ENCODE data around the gene CSMD2.

Gene CSMD2

DNA sequence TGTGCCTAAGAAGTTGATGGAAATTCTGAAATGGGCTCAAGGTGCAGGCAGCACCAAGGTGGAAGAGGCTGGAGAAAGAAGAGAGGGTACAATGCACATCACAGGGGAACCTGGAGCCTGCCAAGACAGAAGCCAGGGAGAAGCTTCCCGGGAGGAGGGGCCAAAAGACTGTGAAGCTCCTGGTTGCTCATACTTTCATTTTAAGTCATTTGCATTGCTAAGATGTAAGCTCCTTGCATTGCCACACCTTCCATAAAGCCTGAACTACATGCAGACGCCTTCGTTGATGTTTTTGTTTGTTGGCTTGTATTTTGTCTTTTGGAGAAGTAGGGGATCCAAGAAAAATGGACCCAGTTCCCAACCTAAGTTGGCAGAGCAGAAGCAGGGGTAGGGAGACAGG is 232.2 kb downstream of the CSMD2 start:
- TF ChIP-seq, protein P1, sequence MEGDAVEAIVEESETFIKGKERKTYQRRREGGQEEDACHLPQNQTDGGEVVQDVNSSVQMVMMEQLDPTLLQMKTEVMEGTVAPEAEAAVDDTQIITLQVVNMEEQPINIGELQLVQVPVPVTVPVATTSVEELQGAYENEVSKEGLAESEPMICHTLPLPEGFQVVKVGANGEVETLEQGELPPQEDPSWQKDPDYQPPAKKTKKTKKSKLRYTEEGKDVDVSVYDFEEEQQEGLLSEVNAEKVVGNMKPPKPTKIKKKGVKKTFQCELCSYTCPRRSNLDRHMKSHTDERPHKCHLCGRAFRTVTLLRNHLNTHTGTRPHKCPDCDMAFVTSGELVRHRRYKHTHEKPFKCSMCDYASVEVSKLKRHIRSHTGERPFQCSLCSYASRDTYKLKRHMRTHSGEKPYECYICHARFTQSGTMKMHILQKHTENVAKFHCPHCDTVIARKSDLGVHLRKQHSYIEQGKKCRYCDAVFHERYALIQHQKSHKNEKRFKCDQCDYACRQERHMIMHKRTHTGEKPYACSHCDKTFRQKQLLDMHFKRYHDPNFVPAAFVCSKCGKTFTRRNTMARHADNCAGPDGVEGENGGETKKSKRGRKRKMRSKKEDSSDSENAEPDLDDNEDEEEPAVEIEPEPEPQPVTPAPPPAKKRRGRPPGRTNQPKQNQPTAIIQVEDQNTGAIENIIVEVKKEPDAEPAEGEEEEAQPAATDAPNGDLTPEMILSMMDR (IDR thresholded peaks at IDR 0.05; ENCODE audit: control insufficient read depth, insufficient read depth, low read depth, low read length, missing control alignments), result no peak
- no peak overlapping the region for H3K4me3 ChIP-seq (ENCODE audit: control insufficient read depth, low read depth, low read length)
- DNase-seq (ENCODE audit: low read depth), result no peak

DNA sequence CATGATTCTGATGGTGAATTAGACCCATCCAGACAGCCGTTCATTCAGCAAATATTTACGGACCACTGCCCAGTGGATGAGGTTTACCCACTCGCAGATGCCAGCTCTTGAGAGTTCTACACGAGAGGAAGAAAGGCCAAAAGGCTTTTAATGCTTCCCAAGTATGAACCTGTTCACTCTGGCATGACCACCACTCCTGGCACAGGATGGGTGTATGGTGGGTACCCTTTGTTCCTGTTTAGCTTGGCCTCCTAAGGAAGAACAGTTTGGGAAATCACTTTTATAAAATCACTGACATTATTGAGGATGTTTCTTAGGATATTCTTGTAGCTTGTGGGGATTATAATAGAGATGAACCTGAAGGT is 233.9 kb downstream of the CSMD2 start:
- DNase-seq (ENCODE audit: low read depth), result no peak
- no peak overlapping the region for H3K4me3 ChIP-seq (ENCODE audit: control insufficient read depth, low read depth, low read length)
- TF ChIP-seq, protein P1 (IDR thresholded peaks at IDR 0.05; ENCODE audit: control insufficient read depth, insufficient read depth, low read depth, low read length, missing control alignments), result no peak

DNA sequence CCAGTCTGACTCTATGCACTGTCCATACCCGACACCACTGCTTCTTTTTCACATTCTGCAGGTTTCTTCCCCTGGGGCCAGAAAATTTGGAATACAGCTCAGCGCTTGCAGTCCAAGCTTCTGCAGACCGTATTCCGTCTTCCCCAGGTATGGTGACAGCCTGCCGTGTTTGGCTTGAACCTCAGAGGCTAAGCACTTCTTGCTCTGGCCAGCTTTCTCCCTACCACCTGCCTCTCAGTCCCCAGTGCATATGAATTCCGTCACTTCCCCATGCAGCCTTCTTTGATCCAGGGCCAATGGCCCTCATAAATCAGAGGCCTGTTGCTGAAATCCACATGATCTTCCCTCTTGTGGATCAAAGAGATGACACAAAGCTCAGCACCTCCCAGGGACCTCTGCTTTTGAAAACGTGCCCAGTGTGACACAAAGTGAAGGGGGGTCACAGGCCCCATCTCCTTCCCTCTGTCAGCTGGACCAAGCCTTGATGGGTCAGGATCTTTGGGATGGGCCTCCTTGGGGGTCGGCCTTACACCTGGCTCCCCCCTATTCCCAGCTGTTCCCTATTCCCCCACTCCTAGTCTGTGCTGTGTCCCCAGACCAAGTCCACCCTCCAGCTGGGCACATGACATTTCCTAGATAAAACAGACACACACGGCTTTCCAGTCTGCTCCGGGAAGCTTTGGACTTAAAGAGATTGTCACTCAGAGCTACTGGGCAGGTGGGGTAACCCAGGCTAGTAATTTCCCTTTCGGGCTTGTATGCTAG is 234.5 kb downstream of the CSMD2 start:
- H3K4me3 ChIP-seq (ENCODE audit: control insufficient read depth, low read depth, low read length), result no peak overlapping the region
- no peak for DNase-seq (ENCODE audit: low read depth)
- TF ChIP-seq, protein P1 (IDR thresholded peaks at IDR 0.05; ENCODE audit: control insufficient read depth, insufficient read depth, low read depth, low read length, missing control alignments), result no peak

DNA sequence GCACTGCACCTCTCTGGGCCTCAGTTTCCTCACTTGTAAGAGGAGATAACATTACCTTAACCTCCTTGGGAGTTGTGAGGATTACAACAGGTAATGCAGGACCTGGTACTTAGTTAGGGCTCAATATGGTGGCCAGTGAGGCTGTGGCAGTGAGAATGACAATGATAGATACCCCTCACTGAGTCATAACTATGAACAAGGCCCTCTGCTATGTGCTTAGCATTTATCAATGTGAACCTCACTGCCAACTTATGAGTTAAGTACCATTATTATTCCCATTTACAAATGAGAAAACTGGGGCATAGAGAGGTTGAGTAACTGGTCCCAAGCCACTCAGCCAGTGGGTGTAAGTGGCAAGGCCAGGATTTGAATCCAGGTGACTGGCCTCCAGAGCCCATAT is 236.8 kb downstream of the CSMD2 start:
- DNase-seq (ENCODE audit: low read depth), result no peak
- no peak overlapping the region for H3K4me3 ChIP-seq (ENCODE audit: control insufficient read depth, low read depth, low read length)
- TF ChIP-seq, protein P1 (IDR thresholded peaks at IDR 0.05; ENCODE audit: control insufficient read depth, insufficient read depth, low read depth, low read length, missing control alignments), result no peak

DNA sequence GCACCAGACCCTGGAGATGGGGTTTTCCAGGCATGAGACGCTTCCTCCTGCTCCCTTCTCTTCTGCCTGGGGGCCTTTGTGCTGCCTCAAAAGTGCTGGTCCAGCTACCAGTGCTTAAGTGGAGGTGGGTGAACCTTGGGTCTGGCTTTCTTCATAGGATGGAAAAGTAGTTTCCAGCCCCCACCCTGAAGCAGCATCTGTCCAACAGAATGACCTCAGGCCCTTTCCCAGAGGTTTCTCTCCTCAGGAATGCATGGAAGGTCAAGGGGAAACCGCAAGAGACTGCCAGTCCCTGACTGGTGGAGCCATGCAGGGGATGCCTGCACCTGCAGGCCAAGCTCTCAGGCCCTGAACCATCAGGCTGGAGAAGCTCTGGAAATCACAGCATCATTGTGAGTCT is 237.3 kb downstream of the CSMD2 start:
- TF ChIP-seq, protein P1 (IDR thresholded peaks at IDR 0.05; ENCODE audit: control insufficient read depth, insufficient read depth, low read depth, low read length, missing control alignments), result no peak
- no peak for DNase-seq (ENCODE audit: low read depth)
- no peak overlapping the region for H3K4me3 ChIP-seq (ENCODE audit: control insufficient read depth, low read depth, low read length)

DNA sequence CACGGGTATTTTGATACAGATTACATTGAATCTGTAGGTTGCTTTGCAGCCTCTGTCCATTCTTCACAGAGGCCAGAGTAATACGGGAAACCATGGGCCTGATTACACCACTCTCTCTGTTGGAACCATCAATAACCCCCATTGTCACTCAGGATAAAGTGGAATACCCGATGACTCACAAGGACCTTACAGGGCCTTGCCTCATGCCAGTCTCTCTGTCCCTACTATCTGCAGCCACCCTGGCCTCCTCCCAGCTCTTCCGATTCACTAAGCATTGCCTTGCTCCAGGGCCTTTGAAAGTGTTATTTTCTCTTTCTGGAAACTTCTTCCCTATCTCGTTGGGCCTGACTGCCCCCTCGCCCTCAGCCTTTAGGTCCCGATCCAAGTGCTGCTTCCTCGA is 239.4 kb downstream of the CSMD2 start:
- DNase-seq (ENCODE audit: low read depth), result no peak
- TF ChIP-seq, protein P1 (IDR thresholded peaks at IDR 0.05; ENCODE audit: control insufficient read depth, insufficient read depth, low read depth, low read length, missing control alignments), result no peak
- no peak overlapping the region for H3K4me3 ChIP-seq (ENCODE audit: control insufficient read depth, low read depth, low read length)
